ENCODE results near the gene SH2D3C. TPM values are rescaled to one million over a fixed set of nuclear protein-coding genes. Genes with fewer than 3 reads are reported as not detected.

Gene SH2D3C
- total and polyA plus RNA-seq, 4 experiments from 2014 or later = 8.7 to 51.5 (median 46.0) TPM

- Mint-ChIP-seq H3K27me3 (no peaks in the 10 kb centered on the region), H3K9me3 (no peaks in the 10 kb centered on the region), H3K27ac (peak overlapping the region; percentile 92 to 99 (median 98)), H3K36me3 (peaks cover 19 to 61% of the 10 kb centered on the region in 2 donors), H3K4me3 (peak overlapping the region in 7 of 8 donors; percentile 57 to 79 (median 69)), H3K4me1 (peaks cover 50 to 87% (median 72%) of the 10 kb centered on the region in 4 donors)
- H3K27me3 ChIP-seq (ENCODE audit: insufficient read depth, low read length) = no peaks in the 10 kb centered on the region
- H3K4me3 ChIP-seq (ENCODE audit: low read length in 2 of 2) = no peak overlapping the region
- H3K36me3 ChIP-seq (ENCODE audit: insufficient read depth, low read length) = peaks cover 15% of the 10 kb centered on the region
- CTCF ChIA-PET (ENCODE audit: partially characterized antibody) = interaction anchor here (0.7 to 10.6 kb wide), 7 partner anchors 10 to 152 kb away, joined by 3 to 128 read pairs (median 7); partner anchors contain the start of genes CDK9 and TOR2A
- POLR2A ChIA-PET (ENCODE audit: partially characterized antibody) = interaction anchor here (0.6 to 15.3 kb wide), 4 partner anchors 7 to 33 kb away, joined by 3 to 377 read pairs (median 30); partner anchors contain the start of genes CDK9, SH2D3C and TOR2A
- no peaks in the 10 kb centered on the region for H3K9me3 ChIP-seq (ENCODE audit: control insufficient read depth in 1 of 2, low read length in 2 of 2)
- H3K4me1 ChIP-seq (ENCODE audit: insufficient read depth, low read length) = peaks cover 90% of the 10 kb centered on the region
- peak overlapping the region; percentile 67 for H3K27ac ChIP-seq (ENCODE audit: low read depth, low read length)
- no peak for DNase-seq
- intact Hi-C loops (cut with micrococcal nuclease) = no loop called here
Observed at GRCh38 chr9:127768698-127769097, 9.8 kb downstream of the SH2D3C start.

- H3K9me3 Mint-ChIP-seq = no peaks in the 10 kb centered on the region
- H3K4me1 Mint-ChIP-seq = peaks cover 50 to 91% (median 76%) of the 10 kb centered on the region in 4 donors
- ChIA-PET CTCF (ENCODE audit: partially characterized antibody) (interaction anchor here (0.7 to 10.6 kb wide), 7 partner anchors 8 to 148 kb away, joined by 3 to 128 read pairs (median 5); partner anchors contain the start of genes CDK9, FPGS and TOR2A), POLR2A (ENCODE audit: partially characterized antibody) (interaction anchor here (0.8 to 15.3 kb wide), 9 partner anchors 8 to 162 kb away, joined by 3 to 377 read pairs (median 4); partner anchors contain the start of genes CDK9, PIP5KL1, SH2D3C and TOR2A)
- peak overlapping the region in 6 of 8 donors; percentile 4 to 88 (median 74) for H3K4me3 Mint-ChIP-seq
- intact Hi-C loops (cut with micrococcal nuclease) = no loop called here
- H3K9me3 ChIP-seq (ENCODE audit: control insufficient read depth in 1 of 2, low read length in 2 of 2) = no peaks in the 10 kb centered on the region
- no peaks in the 10 kb centered on the region for H3K27me3 Mint-ChIP-seq
- H3K27ac ChIP-seq (ENCODE audit: low read depth, low read length) = peak overlapping the region; percentile 67
- H3K36me3 Mint-ChIP-seq = peaks cover 27 to 63% of the 10 kb centered on the region in 2 donors
- H3K27ac Mint-ChIP-seq = peak overlapping the region; percentile 92 to 98 (median 96)
- H3K27me3 ChIP-seq (ENCODE audit: insufficient read depth, low read length) = no peaks in the 10 kb centered on the region
- peaks cover 7% of the 10 kb centered on the region for H3K36me3 ChIP-seq (ENCODE audit: insufficient read depth, low read length)
- no peak for DNase-seq
- no peak overlapping the region for H3K4me3 ChIP-seq (ENCODE audit: low read length in 2 of 2)
- peaks cover 83% of the 10 kb centered on the region for H3K4me1 ChIP-seq (ENCODE audit: insufficient read depth, low read length)
Observed at GRCh38 chr9:127767909-127768331, 10.5 kb downstream of the SH2D3C start.

GRCh38 chr9:127767410-127767809, 11.1 kb downstream of the SH2D3C start:
- H3K27me3 Mint-ChIP-seq = no peaks in the 10 kb centered on the region
- peak overlapping the region in 7 of 8 donors; percentile 27 to 88 (median 74) for H3K4me3 Mint-ChIP-seq
- peaks cover 5% of the 10 kb centered on the region for H3K36me3 ChIP-seq (ENCODE audit: insufficient read depth, low read length)
- no peak for DNase-seq
- peaks cover 55 to 96% (median 80%) of the 10 kb centered on the region in 4 donors for H3K4me1 Mint-ChIP-seq
- intact Hi-C loops (cut with micrococcal nuclease) = no loop called here
- peak overlapping the region; percentile 67 for H3K27ac ChIP-seq (ENCODE audit: low read depth, low read length)
- H3K4me1 ChIP-seq (ENCODE audit: insufficient read depth, low read length) = peaks cover 78% of the 10 kb centered on the region
- POLR2A ChIA-PET (ENCODE audit: partially characterized antibody) = interaction anchor here (0.8 to 15.3 kb wide), 12 partner anchors 9 to 163 kb away, joined by 3 to 377 read pairs (median 4); partner anchors contain the start of genes CDK9, PIP5KL1, SH2D3C and TOR2A
- no peaks in the 10 kb centered on the region for H3K9me3 Mint-ChIP-seq
- CTCF ChIA-PET (ENCODE audit: partially characterized antibody) = interaction anchor here (0.7 to 10.6 kb wide), 9 partner anchors 9 to 179 kb away, joined by 3 to 128 read pairs (median 6); partner anchors contain the start of genes CDK9, FPGS and TOR2A
- H3K9me3 ChIP-seq (ENCODE audit: control insufficient read depth in 1 of 2, low read length in 2 of 2) = no peaks in the 10 kb centered on the region
- H3K36me3 Mint-ChIP-seq = peaks cover 31 to 64% of the 10 kb centered on the region in 2 donors
- peak overlapping the region; percentile 88 to 98 (median 94) for H3K27ac Mint-ChIP-seq
- H3K27me3 ChIP-seq (ENCODE audit: insufficient read depth, low read length) = no peaks in the 10 kb centered on the region
- H3K4me3 ChIP-seq (ENCODE audit: low read length in 2 of 2) = no peak overlapping the region

GRCh38 chr9:127765418-127765817, 13.0 kb downstream of the SH2D3C start:
- Mint-ChIP-seq H3K27me3 (no peaks in the 10 kb centered on the region), H3K4me1 (peaks cover 47 to 80% (median 68%) of the 10 kb centered on the region in 4 donors), H3K4me3 (peak overlapping the region in 2 of 8 donors; percentile 22 to 38), H3K9me3 (no peaks in the 10 kb centered on the region), H3K27ac (peak overlapping the region; percentile 36 to 98 (median 79)), H3K36me3 (peaks cover 33 to 57% of the 10 kb centered on the region in 2 donors)
- Histone ChIP-seq H3K4me1 (ENCODE audit: insufficient read depth, low read length) (peaks cover 67% of the 10 kb centered on the region), H3K9me3 (ENCODE audit: control insufficient read depth in 1 of 2, low read length in 2 of 2) (no peaks in the 10 kb centered on the region), H3K27ac (ENCODE audit: low read depth, low read length) (peak overlapping the region; percentile 67), H3K27me3 (ENCODE audit: insufficient read depth, low read length) (no peaks in the 10 kb centered on the region), H3K36me3 (ENCODE audit: insufficient read depth, low read length) (peaks cover 11% of the 10 kb centered on the region), H3K4me3 (ENCODE audit: low read length in 2 of 2) (no peak overlapping the region)
- CTCF ChIA-PET (ENCODE audit: partially characterized antibody) = interaction anchor here (0.8 to 10.6 kb wide), 8 partner anchors 19 to 177 kb away, joined by 3 to 128 read pairs (median 6); partner anchors contain the start of genes CDK9 and TOR2A
- DNase-seq = no peak
- intact Hi-C loops (cut with micrococcal nuclease) = no loop called here
- POLR2A ChIA-PET (ENCODE audit: partially characterized antibody) = interaction anchor here (1.0 to 15.3 kb wide), 6 partner anchors 11 to 172 kb away, joined by 3 to 377 read pairs (median 6); partner anchors contain the start of genes CDK9, DPM2, FPGS and SH2D3C

GRCh38 chr9:127763918-127764384, 14.5 kb downstream of the SH2D3C start:
- no peaks in the 10 kb centered on the region for H3K9me3 ChIP-seq (ENCODE audit: control insufficient read depth in 1 of 2, low read length in 2 of 2)
- peaks cover 39 to 67% (median 56%) of the 10 kb centered on the region in 4 donors for H3K4me1 Mint-ChIP-seq
- DNase-seq = no peak
- peaks cover 11% of the 10 kb centered on the region for H3K36me3 ChIP-seq (ENCODE audit: insufficient read depth, low read length)
- H3K4me3 Mint-ChIP-seq = peak overlapping the region in 1 of 8 donors; percentile 6
- intact Hi-C loops (cut with micrococcal nuclease) = no loop called here
- peaks cover 52% of the 10 kb centered on the region for H3K4me1 ChIP-seq (ENCODE audit: insufficient read depth, low read length)
- ChIA-PET CTCF (ENCODE audit: partially characterized antibody) (interaction anchor here (0.9 to 10.6 kb wide), 7 partner anchors 14 to 106 kb away, joined by 3 to 128 read pairs (median 3); partner anchors contain the start of genes CDK9, SH2D3C and TOR2A), POLR2A (ENCODE audit: partially characterized antibody) (interaction anchor here (2.1 to 15.3 kb wide), 2 partner anchors 19 to 20 kb away, joined by 6 to 377 read pairs; partner anchors contain the start of genes CDK9 and SH2D3C)
- H3K36me3 Mint-ChIP-seq = peaks cover 33 to 56% of the 10 kb centered on the region in 2 donors
- no peaks in the 10 kb centered on the region for H3K27me3 Mint-ChIP-seq
- H3K9me3 Mint-ChIP-seq = no peaks in the 10 kb centered on the region
- H3K27ac ChIP-seq (ENCODE audit: low read depth, low read length) = peak overlapping the region; percentile 24
- peak overlapping the region; percentile 22 to 98 (median 84) for H3K27ac Mint-ChIP-seq
- H3K27me3 ChIP-seq (ENCODE audit: insufficient read depth, low read length) = no peaks in the 10 kb centered on the region
- H3K4me3 ChIP-seq (ENCODE audit: low read length in 2 of 2) = no peak overlapping the region

GRCh38 chr9:127762111-127762676, 16.3 kb downstream of the SH2D3C start:
- H3K4me1 ChIP-seq (ENCODE audit: insufficient read depth, low read length) = peaks cover 35% of the 10 kb centered on the region
- H3K4me3 ChIP-seq (ENCODE audit: low read length in 2 of 2) = no peak overlapping the region
- Mint-ChIP-seq H3K4me3 (no peak overlapping the region), H3K36me3 (peaks cover 34 to 57% of the 10 kb centered on the region in 2 donors), H3K4me1 (peaks cover 29 to 53% (median 41%) of the 10 kb centered on the region in 4 donors), H3K27me3 (no peaks in the 10 kb centered on the region), H3K27ac (peak overlapping the region in 6 of 7 donors; percentile 35 to 98 (median 82)), H3K9me3 (no peaks in the 10 kb centered on the region)
- no peaks in the 10 kb centered on the region for H3K27me3 ChIP-seq (ENCODE audit: insufficient read depth, low read length)
- CTCF ChIA-PET (ENCODE audit: partially characterized antibody) = interaction anchor here (1.4 to 10.6 kb wide), 2 partner anchors 22 to 27 kb away, joined by 4 to 128 read pairs; partner anchors contain the start of genes CDK9 and TOR2A
- peaks cover 18% of the 10 kb centered on the region for H3K36me3 ChIP-seq (ENCODE audit: insufficient read depth, low read length)
- no peaks in the 10 kb centered on the region for H3K9me3 ChIP-seq (ENCODE audit: control insufficient read depth in 1 of 2, low read length in 2 of 2)
- POLR2A ChIA-PET (ENCODE audit: partially characterized antibody) = interaction anchor here (1.0 to 15.3 kb wide), 3 partner anchors 9 to 47 kb away, joined by 3 to 377 read pairs (median 9); partner anchors contain the start of genes CDK9, PTRH1 and SH2D3C
- intact Hi-C loops (cut with micrococcal nuclease) = no loop called here
- DNase-seq = no peak
- H3K27ac ChIP-seq (ENCODE audit: low read depth, low read length) = no peak overlapping the region

Measured in CD4-positive, alpha-beta memory T cell (primary cell).